CD4-positive, alpha-beta T cell treated with Interferon gamma for 1 hour (primary cell): ENCODE data around the gene KANSL1.
"Not testable (repeated sequence)": the region's sequence is repeated elsewhere in the genome, so short reads cannot be mapped to it uniquely, and the experiment has no call there.

Experiments
- DNase-seq: peaks from one replicate; pipeline ENCODE4 v3.0.0-alpha.2; 2020

Gene KANSL1

DNA sequence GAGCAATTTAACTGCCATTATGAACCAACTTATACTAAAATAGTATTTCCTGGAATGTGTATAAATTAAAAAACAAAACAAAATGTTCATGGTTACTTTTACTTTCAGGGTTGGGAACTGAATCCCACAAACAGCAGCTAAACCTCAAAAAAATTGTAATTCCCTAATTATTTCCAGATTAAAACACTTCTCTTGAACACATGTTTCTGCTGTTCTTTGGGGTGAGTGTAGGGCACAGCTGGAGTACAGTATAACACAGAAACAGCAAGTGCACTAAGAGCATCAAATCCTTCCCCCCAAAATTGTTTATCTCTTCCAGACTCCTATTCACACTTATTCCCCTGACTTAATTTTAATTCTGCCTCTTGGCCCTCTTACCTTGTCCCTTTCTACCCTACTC, 56.4 kb downstream of the KANSL1 start:
- no peak for DNase-seq

DNA sequence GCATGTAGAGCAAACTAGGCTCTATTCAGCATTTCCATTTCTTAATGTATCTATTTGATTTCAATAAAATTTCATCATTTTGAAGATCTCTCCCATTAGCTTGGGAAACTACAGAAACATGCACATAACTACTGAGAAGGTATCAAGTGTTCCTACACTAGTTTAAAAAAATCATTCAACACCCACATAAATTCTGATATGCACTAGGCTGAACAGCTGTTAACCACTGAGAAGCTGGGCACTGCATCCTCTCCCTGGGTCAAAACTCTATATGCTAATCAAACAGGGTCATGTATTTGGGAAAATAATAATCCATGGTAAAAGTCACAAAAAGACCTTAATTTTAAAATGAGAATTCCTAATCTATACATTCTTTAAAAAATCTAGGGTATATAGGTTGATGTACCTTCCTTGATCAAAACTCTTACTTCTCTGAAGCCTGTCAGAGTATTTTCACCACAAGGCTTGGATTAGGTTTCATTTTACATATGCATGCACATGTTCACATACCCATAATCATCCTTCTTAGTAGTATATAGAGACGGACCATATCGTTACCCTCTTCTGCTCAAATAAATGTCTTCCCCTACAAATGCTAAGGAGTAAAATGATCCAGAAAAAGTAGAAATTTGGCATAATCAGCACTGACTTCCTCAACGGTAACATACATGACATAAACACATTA, 57.2 kb downstream of the KANSL1 start:
- DNase-seq = no peak

DNA sequence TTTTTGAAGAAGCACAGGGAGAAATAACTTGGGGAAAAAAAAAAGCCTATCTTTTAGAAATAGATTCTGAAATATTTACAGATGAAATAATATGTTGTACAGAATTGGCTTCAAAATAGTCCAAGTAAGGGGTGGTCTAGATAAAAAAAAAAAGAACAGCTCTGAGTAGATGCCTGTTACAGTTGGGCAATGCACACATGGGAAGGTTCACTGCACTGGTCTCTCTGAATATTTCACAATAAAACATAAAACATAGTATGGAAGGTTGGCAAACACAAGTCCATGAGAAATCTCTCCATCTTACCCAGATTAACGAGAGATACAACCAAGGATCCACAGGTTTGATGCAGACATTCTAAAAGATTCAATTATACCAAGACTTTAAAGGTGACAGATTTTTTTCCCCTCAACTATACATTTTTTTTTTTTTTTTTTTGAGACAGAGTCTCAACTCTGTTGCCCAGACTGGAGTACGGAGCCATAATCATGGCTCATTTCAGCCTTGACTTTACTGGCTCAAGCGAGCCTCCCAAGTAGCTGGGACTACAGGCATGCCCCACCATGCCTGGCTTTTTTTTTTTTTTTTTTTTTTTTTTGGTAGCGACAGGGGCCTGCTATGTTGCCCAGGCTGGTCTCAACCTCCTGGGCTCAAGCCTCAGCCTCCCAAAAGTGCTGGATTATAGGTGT, 58.0 kb downstream of the KANSL1 start:
- DNase-seq = no peak

DNA sequence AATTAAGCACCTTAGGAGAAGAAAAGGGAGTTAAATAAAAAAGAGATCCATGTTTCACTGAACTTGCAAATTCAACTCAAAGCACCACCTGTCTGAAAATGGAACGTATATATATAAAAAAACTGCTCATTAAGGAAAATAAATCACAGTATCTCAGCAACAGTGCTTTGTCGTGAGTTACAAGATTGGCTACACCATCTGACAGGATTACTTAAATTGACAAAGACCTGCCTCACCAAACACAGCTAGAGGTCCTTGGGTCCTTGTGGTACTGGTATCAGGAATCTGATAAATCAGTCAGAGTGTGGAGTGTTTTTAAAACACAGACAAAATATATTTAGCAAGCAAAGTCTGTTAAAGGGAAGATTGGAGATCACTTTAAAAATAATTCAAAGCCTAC, 63.9 kb downstream of the KANSL1 start:
- DNase-seq = no peak

DNA sequence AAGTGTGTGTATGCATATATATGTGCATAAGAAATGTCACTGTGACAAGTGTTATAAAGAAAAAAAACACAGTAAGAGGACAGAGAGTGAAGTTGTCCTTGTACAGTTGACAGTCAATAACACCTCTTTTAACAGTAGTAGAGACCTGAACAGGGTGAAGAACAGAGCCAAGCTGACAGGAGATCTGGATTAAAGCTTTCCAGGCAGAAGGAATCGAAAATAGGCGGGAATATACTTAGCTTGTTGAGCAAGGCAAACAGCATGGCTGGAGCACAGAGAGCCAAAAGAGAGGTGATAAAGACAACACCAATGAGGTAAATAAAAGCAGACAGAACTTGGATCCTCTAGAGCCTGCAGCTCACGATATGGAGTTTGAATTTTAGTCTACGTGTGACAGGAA, 64.8 kb downstream of the KANSL1 start:
- no peak for DNase-seq

DNA sequence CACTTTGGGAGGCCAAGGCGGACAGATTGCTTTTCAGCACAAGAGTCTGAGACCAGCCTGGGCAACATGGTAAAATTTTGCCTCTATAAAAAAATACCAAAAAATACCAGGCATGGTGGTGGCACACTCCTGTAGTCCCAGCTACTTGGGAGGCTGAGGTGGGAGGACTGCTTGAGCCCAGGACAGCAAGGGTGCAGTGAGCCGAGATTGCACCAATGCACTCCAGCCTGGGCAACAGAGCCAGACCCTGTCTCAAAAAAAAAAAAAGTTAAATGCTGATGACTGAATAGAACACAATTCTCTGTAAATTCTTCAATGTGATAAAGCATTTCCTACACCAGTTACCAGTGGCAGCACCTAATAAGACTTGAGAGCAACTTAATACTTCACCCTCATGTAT, 65.7 kb downstream of the KANSL1 start:
- no peak for DNase-seq

DNA sequence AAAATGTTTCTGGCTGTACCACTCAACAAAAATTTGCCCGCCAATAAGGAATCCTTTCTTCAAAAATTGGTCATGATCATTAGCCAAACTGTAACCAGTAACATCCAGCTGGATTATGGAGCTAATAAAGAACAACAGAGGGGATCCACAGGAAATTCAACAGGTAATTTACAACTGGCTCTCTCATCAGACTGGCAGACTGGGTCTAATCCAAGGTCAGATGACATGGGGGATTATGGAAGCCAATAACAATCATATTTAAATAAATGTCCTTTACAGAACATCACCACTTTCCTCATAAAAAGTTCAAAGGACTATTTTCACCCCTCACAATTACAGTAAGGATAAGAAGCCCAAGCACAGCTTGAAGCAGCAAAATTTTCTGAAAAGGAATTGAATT, 66.4 kb downstream of the KANSL1 start:
- no peak for DNase-seq

DNA sequence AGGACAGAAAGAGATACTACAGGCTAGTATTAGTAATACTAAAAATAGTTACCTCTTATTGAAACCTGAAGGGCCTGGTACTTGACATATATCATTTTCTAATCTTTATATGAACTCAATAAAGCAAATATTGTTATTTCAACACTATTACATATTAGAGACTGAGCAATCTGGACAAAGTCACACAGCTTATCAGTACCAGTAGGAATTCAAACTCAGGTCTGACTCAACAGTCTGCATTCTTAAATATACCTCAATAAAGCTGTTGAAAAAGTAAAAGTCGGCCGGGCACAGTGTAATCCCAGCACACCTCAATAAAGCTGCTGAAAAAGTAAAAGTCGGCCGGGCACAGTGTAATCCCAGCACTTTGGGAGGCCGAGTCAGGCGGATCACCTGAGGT, 67.4 kb downstream of the KANSL1 start:
- DNase-seq = no peak

DNA sequence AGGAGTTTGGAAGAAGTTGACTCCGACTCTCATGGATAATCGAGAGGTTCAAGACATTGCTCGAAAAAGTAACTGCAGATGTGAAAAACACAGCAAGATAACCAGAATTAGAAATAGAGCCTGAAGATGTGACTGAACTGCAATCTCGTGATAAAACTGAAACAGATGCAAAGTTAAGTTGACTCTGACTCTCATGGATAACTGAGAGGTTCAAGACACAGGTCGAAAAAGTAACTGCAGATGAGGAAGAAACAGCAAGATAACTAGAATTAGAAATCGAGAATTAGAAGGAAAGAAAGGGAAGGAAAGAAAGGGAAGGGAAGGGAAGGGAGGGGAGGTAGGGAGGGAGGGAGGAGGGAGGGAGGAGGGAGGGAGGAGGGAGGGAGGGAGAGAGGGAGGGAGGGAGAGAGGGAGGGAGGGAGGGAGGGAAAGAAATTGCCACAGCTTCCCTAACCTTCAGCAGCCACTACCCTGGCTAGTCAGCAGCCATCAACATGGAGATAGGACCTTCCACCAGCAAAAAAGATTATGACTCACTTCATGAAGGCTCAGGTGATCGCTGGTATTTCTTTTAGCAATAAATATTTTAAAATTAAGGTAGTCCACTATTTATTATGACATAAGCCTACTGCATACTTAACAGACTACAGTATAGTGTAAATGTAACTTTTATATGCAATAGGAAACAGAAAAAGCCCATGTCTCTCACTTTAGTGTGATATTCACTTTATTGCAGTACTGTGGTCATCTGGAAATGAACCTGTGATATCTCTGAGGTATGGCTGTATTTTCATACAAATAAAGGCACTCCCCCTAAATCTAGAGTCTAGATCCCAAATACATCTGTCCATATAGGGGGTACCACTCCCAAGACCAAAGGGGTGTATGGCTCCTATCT, 68.3 kb downstream of the KANSL1 start:
- no peak for DNase-seq

DNA sequence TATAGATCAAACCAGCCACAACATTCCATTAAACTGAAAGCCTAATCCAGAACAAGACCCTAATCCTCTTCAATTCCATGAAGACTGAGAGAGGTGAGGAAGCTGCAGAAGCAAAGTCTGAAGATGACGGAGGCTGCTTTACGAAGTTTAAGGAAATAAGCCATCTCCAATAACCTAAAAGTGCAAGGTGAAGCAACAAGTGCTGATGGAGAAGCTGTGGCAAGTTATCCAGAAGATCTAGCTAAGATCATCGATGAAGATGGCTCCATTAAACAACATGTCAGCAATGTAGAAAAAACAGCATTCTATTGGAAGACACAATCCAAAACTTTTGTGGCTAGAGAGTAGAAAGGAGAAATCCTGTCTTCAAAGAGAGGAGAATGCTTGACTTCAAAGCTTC, 69.6 kb downstream of the KANSL1 start:
- no peak for DNase-seq

DNA sequence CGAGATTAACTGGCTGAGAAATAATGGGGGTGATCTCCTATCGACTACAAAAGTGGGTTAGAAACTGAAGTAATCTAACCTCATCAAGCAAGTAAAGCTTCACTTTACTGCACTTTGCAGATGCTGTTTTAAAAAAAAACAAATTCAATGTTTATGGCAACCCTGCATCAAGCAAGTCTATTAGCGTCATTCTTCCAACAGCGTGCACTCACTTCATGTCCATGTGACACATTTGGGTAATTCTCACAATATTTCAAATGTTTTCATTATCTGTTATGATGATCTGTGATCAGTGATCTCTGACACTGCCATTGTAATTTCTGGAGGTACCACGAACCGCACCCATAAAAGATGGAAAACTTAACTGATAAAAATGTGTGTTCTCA, 70.8 kb downstream of the KANSL1 start:
- no peak for DNase-seq

DNA sequence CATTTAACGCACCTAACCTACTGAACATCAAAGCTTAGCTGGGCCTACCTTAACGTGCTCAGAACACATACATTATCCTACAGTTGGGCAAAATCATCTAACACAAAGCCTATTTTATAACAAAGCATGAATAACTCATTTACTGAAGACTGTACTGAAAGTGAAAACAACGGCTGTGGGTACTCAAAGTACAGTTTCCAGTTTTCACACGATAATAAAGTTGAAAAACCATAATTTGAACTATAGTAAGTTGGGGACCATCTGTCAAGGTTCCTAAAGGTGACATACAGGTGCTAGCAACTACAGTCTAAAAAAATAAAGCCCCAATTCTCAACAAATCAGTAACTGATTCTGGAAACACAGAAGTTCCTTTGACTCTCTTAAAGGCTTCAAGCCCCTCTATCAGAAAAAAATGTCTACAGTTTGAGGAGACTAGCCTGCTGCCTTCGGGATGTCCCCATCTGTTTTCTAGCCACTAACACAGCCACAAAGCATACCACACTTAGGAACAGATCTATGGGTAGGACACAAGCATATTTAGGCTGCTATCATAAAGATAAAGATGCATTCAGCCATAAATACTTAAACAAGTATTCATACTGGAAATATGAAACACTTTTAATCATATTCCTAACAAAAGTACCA, 71.3 kb downstream of the KANSL1 start:
- DNase-seq = no peak

DNA sequence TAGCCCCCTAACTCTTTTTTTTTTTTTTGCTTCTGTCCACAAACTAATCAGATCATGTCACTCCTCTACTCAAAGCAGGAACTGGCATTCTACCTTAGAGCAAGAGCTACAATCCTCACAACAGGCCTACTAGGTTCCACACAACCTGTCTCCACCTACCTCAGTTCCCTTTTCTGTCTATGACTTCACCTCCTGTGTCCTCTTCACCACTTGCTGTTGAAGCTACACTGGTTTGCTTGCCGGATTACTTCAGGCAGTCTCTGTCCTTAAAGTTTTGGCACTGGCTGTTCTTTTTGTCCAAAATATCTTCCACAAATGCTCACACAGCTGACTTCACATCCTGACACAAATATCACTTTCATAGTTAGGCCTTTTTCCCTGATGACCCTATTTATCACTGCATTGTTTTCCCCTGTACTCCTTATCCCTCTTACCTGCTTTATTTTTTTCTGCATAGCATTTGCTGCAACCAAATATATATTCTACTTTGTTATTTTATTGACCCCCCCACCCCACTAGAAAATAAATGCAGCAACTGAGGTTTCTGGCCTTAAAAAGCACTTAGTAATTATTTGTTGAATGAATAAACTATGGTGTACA, 72.0 kb downstream of the KANSL1 start:
- no peak for DNase-seq

DNA sequence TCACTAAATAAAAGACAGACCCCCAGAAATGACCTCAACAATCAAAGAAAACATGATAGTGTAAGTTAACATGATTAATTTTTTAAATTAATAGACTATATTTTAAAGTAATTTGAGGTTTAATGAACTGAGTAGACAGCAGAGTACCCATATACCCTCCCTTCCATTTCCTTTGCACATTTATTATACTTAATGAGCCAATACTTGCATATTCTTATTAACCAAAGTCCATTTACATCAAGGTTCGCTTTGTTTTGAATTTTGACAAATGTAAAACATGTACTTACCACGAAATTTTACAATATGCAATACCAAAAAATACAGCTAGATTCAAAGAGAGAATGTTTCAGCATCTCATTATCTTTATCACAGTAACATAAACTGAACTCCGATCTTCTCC, 72.7 kb downstream of the KANSL1 start:
- no peak for DNase-seq

DNA sequence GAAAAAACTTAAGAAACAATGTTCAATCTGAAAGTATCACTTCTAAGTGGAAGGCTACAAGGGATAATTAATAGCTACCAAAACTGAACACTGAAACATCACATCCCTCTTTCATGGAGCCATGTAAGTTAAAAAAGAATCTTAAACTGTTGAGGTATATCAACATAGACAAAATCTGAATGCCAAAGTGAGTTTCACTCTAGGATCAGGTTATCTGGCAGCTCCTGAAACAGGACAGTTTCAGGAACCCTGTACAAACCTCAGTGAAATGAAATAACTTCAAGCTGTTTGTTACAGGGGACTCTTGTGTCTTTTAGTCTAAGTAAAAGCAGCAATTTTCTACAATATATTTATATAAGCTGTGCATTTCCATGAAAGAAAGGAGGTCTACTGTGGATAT, 73.2 kb downstream of the KANSL1 start:
- no peak for DNase-seq

DNA sequence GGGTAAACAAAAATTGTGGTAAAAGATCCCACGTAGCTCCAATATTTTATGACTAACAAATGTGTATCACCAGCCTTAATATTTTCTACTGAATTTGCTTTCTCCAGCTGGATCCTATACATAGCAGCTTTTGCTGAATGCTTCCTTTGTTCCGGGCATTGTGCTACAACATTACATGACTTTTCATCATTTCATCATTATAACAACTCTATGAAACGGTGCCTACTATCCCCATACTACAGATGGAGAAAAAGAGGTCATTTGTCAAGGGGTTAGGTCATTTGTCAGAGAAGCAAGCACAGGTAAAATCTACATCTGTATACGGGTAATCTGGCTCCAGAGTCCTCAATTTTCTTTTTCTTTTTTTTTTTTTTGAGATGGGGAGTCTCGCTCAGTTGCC, 74.3 kb downstream of the KANSL1 start:
- no peak for DNase-seq

DNA sequence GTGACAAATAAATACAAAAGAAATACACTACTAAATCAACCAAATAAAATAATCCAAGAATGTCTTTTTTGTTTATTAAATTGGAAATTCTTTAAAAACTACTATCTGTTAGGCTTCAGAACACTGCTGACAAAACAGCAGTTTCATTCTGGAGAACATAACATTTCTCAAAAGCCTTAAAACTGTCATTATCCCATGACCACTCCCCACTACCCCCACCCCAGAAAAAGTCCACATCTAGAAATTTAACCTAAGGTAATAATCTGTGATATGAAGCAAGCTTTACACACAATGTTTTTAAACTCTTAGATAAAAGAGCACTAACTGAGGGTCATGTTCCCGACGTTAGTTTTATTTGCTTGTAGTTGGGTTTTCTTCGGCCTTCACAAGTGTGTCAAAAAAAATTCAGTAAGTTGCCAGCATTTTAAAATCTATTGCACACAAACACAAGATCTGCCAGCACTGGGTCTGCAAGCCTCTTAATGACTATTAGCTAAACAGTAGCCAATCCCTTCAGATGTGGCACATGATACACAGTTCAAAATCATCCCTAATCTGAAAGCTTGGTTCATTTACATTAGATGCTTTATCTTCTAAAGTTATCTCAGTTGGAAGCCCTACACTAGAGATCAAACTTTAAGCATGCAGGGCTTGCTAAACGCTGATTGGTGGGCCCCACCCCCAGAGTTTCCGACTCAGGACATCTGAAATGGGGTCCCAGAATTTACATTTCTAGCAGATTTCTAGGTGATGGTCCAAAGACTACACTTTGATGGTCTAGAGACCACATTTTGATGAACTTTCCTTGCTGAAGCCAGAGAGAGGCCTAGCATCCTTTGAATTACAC, 75.2 kb downstream of the KANSL1 start:
- DNase-seq = no peak

DNA sequence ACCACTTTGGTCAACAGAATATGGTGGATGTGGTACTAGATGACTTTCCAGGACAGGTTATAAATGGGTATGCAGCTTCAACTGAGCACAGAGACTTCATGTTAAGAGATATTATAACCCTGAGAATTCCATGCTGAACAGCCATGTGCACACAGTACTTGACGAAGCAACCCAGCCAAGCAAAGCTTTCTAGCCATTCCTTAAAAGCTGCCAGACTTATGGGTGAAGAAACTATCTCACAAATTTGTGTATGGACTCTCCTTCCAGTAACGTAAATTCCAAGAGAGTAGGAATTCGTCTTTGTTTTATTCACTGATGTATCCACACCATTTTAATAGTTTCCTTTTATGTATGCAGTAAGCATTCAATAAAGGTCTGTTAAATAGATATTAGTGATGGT, 76.1 kb downstream of the KANSL1 start:
- no peak for DNase-seq

DNA sequence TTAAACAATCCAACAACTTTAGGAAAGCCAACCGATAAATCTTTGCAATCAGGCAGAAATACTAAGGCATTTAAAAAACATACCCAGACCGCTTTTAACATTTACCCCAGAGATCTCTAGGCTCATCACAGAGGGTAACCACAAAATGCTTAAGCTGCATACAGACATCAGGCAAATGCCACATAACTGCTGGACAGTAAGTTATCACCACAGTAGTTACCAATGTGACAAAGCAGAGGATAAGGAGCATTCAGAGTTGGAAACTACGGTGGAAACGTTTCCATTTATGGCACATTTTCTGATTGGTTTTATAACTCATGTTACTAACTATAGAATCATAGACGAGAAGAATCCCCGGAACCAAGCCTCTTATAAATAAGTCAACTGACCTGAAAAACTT, 77.5 kb downstream of the KANSL1 start:
- DNase-seq = no peak

DNA sequence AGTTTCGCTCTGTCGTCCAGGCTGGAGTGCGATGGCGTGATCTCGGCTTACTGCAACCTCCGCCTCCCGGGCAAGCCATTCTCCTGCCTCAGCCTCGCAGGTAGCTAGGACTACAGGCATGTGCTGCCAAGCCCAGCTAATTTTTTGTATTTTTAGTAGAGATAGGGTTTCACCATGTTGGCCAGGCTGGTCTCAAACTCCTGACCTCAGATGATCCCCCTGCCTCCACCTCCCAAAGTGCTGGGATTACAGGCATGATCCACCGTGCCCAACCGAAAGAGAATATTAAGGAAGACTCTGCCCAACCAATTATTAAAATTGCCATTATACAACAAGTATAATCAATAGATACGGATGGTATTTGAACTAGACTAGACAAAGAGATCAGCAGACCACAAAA, 82.0 kb downstream of the KANSL1 start:
- not testable (repeated sequence) for DNase-seq

DNA sequence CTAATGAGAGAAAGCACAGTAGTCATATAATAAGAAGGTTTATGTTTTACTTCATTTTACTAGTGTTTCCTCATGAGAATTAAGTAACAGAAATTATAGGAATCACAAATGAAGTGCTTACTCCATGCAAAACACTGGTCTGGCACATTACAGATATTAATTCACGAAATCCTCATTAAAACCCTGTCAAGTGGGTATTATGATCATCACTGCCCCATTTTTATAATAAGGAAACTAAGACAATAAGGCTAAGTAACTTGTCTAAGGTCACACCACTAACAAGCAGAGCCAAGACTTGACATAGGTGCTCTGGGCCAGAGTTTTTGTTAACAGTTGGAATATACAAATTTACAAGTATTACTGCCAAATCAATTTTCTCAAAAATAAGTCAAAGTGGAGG, 83.0 kb downstream of the KANSL1 start:
- DNase-seq = no peak

DNA sequence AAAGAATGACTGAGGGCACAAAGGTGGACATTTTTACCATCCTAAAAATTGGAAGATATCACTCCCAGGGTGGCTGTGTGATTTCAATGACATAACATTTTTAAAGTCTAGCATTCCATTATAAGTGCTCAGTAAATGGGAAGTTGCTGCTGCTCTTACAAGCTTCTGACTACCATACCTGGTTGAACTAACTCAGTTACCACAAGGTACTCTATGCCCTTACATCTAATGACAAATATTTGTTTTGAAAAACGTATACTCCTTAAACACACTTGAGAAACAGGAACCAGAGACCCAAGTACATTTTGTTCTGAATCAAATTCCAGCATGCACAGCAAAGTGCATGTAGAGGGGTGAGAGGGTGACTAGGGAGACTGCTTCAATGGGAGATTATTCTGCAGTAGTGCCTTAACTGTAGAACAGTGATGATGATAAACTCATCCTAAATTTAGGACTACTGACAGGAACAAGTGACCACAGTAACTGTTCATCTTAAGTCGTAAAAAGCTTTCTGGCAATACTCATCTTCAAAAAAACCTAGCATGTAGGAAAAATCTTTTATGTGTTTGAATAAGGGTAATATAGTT, 83.5 kb downstream of the KANSL1 start:
- no peak for DNase-seq
